Measurements from ENCODE around the gene GIPC2. TPM values are rescaled to one million over a fixed set of nuclear protein-coding genes. Genes with fewer than 3 reads are reported as not detected.

GIPC2 gene
- total RNA-seq, 1 donor from 2014 or later = 0.64 TPM

DNA sequence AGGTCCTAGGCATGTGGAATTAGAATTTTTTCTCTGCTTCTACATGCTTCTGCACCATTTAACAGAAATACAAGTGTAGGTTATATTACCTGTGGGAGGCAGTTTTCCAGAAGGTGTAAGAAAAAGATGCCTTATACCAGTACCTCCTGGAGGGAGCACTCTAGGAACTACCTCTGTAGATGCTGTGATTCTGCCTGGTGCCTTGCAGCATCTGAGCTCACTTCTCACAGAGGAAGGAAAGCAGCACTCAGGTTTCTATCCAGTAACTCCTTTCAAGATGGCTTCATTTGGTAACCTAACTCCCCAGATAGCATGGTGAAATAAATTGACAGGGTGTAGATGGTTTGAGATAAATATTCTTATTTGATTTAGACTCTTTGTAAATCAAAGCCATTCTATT is 50.3 kb downstream of the GIPC2 start:
- H3K4me1 ChIP-seq = peaks cover 0 to 13% of the 10 kb centered on the region in 2 donors
- TF ChIP-seq, protein P1, sequence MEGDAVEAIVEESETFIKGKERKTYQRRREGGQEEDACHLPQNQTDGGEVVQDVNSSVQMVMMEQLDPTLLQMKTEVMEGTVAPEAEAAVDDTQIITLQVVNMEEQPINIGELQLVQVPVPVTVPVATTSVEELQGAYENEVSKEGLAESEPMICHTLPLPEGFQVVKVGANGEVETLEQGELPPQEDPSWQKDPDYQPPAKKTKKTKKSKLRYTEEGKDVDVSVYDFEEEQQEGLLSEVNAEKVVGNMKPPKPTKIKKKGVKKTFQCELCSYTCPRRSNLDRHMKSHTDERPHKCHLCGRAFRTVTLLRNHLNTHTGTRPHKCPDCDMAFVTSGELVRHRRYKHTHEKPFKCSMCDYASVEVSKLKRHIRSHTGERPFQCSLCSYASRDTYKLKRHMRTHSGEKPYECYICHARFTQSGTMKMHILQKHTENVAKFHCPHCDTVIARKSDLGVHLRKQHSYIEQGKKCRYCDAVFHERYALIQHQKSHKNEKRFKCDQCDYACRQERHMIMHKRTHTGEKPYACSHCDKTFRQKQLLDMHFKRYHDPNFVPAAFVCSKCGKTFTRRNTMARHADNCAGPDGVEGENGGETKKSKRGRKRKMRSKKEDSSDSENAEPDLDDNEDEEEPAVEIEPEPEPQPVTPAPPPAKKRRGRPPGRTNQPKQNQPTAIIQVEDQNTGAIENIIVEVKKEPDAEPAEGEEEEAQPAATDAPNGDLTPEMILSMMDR (IDR thresholded peaks at IDR 0.05) = no peak
- no peak overlapping the region for H3K4me3 ChIP-seq
- intact Hi-C loops (cut with DNase I) = no loop called here
- H3K27ac ChIP-seq = no peak overlapping the region
- DNase-seq (ENCODE audit: low spot score in 2 of 2) = no peak
- H3K9me3 ChIP-seq = no peaks in the 10 kb centered on the region
- no peaks in the 10 kb centered on the region for H3K27me3 ChIP-seq
- no peaks in the 10 kb centered on the region for H3K36me3 ChIP-seq

DNA sequence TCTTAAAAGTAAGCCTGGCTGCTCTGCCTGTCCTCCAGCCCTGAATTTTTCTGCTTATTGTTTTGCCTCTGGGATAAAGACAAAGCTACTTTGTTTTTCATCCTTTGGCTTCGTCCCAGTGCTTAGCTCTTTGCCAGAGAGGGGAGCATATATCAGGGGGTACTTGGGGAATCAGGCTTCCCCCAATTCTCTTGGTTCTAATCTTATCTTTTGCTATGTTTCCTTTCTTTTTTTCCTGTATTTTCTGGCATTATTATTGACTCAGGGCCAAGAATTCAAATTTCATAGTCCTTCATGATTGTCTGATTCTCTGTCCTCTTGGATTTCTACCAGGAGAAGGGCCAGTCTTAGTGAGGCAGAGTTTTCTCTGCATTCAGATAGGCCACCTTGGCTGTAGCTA is 51.2 kb downstream of the GIPC2 start:
- no peak for DNase-seq (ENCODE audit: low spot score in 2 of 2)
- no peak overlapping the region for H3K4me3 ChIP-seq
- H3K4me1 ChIP-seq = peaks cover 0 to 19% of the 10 kb centered on the region in 2 donors
- no peaks in the 10 kb centered on the region for H3K9me3 ChIP-seq
- no peaks in the 10 kb centered on the region for H3K36me3 ChIP-seq
- H3K27me3 ChIP-seq = no peaks in the 10 kb centered on the region
- TF ChIP-seq, protein P1 (IDR thresholded peaks at IDR 0.05) = no peak
- intact Hi-C loops (cut with DNase I) = no loop called here
- peak overlapping the region; percentile 9 to 34 for H3K27ac ChIP-seq

DNA sequence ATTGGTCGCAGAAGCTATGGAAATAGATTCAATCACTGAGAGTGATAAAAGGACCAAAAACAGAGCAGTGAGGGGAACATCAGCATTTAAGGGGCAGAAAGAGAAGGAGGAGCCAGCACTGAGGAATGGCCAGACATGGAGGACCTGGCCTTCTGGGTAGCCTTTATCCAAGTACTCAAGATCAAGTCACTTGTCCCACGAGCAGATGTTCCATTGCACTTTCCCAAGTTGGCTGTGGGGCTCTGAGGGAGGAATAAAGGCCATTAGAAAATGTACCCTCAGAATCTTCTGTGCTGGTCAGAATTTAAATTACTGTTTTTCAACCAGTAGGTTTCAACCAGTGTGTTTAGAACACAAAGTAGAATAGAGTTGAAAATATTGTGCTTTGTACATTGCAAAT is 55.3 kb downstream of the GIPC2 start:
- intact Hi-C loops (cut with DNase I) = loop anchor here (2.0 to 5.0 kb wide), 3 partner anchors 18 to 419 kb away; partner anchors contain the start of gene ZZZ3
- TF ChIP-seq, protein P1 (IDR thresholded peaks at IDR 0.05) = no peak
- Histone ChIP-seq H3K9me3 (no peaks in the 10 kb centered on the region), H3K27ac (peak overlapping the region; percentile 80 to 81), H3K4me3 (no peak overlapping the region), H3K27me3 (no peaks in the 10 kb centered on the region), H3K4me1 (peaks cover 0 to 34% of the 10 kb centered on the region in 2 donors), H3K36me3 (no peaks in the 10 kb centered on the region)
- no peak for DNase-seq (ENCODE audit: low spot score in 2 of 2)

DNA sequence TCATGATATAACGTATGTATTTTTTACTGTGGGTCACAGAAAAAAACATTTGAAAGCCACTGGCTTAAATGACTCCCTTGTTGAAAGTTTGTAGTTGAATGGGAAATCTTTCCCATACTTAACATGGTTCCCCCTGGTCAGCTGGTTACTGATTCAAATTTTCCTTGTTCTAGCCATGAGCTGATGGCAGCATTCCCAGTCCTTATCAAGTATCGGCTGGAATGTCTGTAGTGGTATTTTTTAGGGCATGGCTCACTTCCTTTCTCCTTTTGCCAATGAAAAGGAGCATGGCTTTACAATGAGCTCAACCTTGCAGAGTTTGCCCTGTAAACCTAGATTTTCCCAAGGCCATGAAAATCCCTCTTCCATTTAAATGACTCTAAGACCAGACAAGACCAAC is 55.7 kb downstream of the GIPC2 start:
- TF ChIP-seq, protein P1 (IDR thresholded peaks at IDR 0.05) = no peak
- Histone ChIP-seq H3K9me3 (no peaks in the 10 kb centered on the region), H3K27me3 (no peaks in the 10 kb centered on the region), H3K4me1 (peaks cover 0 to 34% of the 10 kb centered on the region in 2 donors), H3K36me3 (no peaks in the 10 kb centered on the region), H3K4me3 (no peak overlapping the region), H3K27ac (peak overlapping the region; percentile 80 to 81)
- peak in 1 of 2 donors; percentile 90 for DNase-seq (ENCODE audit: low spot score in 2 of 2)
- intact Hi-C loops (cut with DNase I) = loop anchor here (2.0 to 5.0 kb wide), 3 partner anchors 19 to 419 kb away; partner anchors contain the start of gene ZZZ3

DNA sequence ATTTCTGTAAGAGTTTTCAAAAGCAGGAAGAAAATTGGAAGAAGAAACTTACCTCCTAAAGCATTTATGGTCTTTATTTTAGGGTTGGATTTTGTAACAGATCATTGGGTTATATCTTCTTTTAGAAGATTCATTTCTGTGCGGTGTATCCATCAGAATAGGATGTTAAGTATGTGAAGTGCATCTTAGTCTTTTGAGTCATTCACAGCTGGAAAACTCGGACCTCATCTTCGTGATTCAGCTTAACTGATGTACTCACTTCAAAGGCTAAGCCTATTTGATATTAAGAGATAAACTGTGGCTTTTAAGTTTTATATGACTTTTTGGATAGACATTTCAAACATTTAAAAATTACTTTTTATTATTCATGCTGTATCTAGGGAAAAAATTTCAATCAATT is 56.3 kb downstream of the GIPC2 start:
- H3K27me3 ChIP-seq = no peaks in the 10 kb centered on the region
- intact Hi-C loops (cut with DNase I) = loop anchor here (2.0 to 5.0 kb wide), 3 partner anchors 123 to 420 kb away; partner anchors contain the start of genes FUBP1 and ZZZ3
- H3K27ac ChIP-seq = peak overlapping the region; percentile 80 to 81
- H3K4me3 ChIP-seq = no peak overlapping the region
- DNase-seq (ENCODE audit: low spot score in 2 of 2) = no peak
- H3K9me3 ChIP-seq = no peaks in the 10 kb centered on the region
- peaks cover 0 to 30% of the 10 kb centered on the region in 2 donors for H3K4me1 ChIP-seq
- TF ChIP-seq, protein P1 (IDR thresholded peaks at IDR 0.05) = no peak
- no peaks in the 10 kb centered on the region for H3K36me3 ChIP-seq
